Measurements from ENCODE around the gene RPS6KB1. TPM values are rescaled to one million over a fixed set of nuclear protein-coding genes. Genes with fewer than 3 reads are reported as not detected.
"Not testable (repeated sequence)": the region's sequence is repeated elsewhere in the genome, so short reads cannot be mapped to it uniquely, and the experiment has no call there.

Gene RPS6KB1
- total RNA-seq, 1 donor from 2014 or later, result 66.4 TPM

- intact Hi-C loops (cut with micrococcal nuclease), result no loop called here
- Mint-ChIP-seq H3K9me3 (no peaks in the 10 kb centered on the region), H3K4me3 (no peak overlapping the region), H3K4me1 (peaks cover 23% of the 10 kb centered on the region), H3K36me3 (ENCODE audit: low read depth) (peaks cover 39% of the 10 kb centered on the region), H3K27ac (no peak overlapping the region), H3K27me3 (peaks cover 3% of the 10 kb centered on the region)
- DNase-seq, result no peak
Observed at GRCh38 chr17:59888145-59888750, 4.7 kb upstream of the RPS6KB1 start.

- intact Hi-C loops (cut with micrococcal nuclease), result loop anchor here (5.0 to 10.0 kb wide), 3 partner anchors 46 to 733 kb away; partner anchors contain the start of genes CLTC, PRR11 and SKA2
- peaks cover 31% of the 10 kb centered on the region for H3K4me1 Mint-ChIP-seq
- H3K27ac Mint-ChIP-seq, result peak overlapping the region; percentile 78
- no peak for DNase-seq
- H3K27me3 Mint-ChIP-seq, result peaks cover 3% of the 10 kb centered on the region
- H3K36me3 Mint-ChIP-seq (ENCODE audit: low read depth), result peaks cover 28% of the 10 kb centered on the region
- H3K9me3 Mint-ChIP-seq, result no peaks in the 10 kb centered on the region
- H3K4me3 Mint-ChIP-seq, result peak overlapping the region; percentile 55
Observed at GRCh38 chr17:59890720-59891119, 2.2 kb upstream of the RPS6KB1 start.

GRCh38 chr17:59892251-59892923 is 534 bp upstream of the RPS6KB1 start:
- intact Hi-C loops (cut with micrococcal nuclease), result loop anchor here (1.0 to 10.0 kb wide), 4 partner anchors 48 to 735 kb away; partner anchors contain the start of genes CLTC, PRR11, PTRH2 and SKA2
- DNase-seq, result no peak
- peak overlapping the region; percentile 100 for H3K4me3 Mint-ChIP-seq
- peaks cover 3% of the 10 kb centered on the region for H3K27me3 Mint-ChIP-seq
- H3K4me1 Mint-ChIP-seq, result peaks cover 38% of the 10 kb centered on the region
- H3K9me3 Mint-ChIP-seq, result no peaks in the 10 kb centered on the region
- peaks cover 24% of the 10 kb centered on the region for H3K36me3 Mint-ChIP-seq (ENCODE audit: low read depth)
- peak overlapping the region; percentile 100 for H3K27ac Mint-ChIP-seq

- H3K4me1 Mint-ChIP-seq, result peaks cover 37% of the 10 kb centered on the region
- H3K36me3 Mint-ChIP-seq (ENCODE audit: low read depth), result peaks cover 17% of the 10 kb centered on the region
Observed at GRCh38 chr17:59893676-59894100, 767 bp downstream of the RPS6KB1 start.

GRCh38 chr17:59897090-59897489 is 4.2 kb downstream of the RPS6KB1 start:
- DNase-seq, result no peak
- H3K36me3 Mint-ChIP-seq (ENCODE audit: low read depth), result peaks cover 16% of the 10 kb centered on the region
- peaks cover 28% of the 10 kb centered on the region for H3K4me1 Mint-ChIP-seq
- H3K4me3 Mint-ChIP-seq, result no peak overlapping the region
- H3K27me3 Mint-ChIP-seq, result peaks cover 3% of the 10 kb centered on the region
- intact Hi-C loops (cut with micrococcal nuclease), result loop anchor here (10.0 kb wide), 1 partner anchor 52 kb away; no protein-coding TSS in a partner anchor
- H3K27ac Mint-ChIP-seq, result no peak overlapping the region
- no peaks in the 10 kb centered on the region for H3K9me3 Mint-ChIP-seq

More at GRCh38 chr17:59893676-59894100, 767 bp downstream of the RPS6KB1 start:
- no peaks in the 10 kb centered on the region for H3K9me3 Mint-ChIP-seq
- intact Hi-C loops (cut with micrococcal nuclease), result loop anchor here (5.0 to 10.0 kb wide), 3 partner anchors 49 to 736 kb away; partner anchors contain the start of genes CLTC, PRR11 and SKA2
- H3K27ac Mint-ChIP-seq, result peak overlapping the region; percentile 100
- peak overlapping the region; percentile 100 for H3K4me3 Mint-ChIP-seq
- peaks cover 3% of the 10 kb centered on the region for H3K27me3 Mint-ChIP-seq
- no peak for DNase-seq

- Mint-ChIP-seq H3K27me3 (no peaks in the 10 kb centered on the region), H3K9me3 (no peaks in the 10 kb centered on the region), H3K27ac (no peak overlapping the region), H3K4me1 (peaks cover 28% of the 10 kb centered on the region), H3K4me3 (no peak overlapping the region), H3K36me3 (ENCODE audit: low read depth) (peaks cover 15% of the 10 kb centered on the region)
- intact Hi-C loops (cut with micrococcal nuclease), result loop anchor here (10.0 kb wide), 1 partner anchor 54 kb away; no protein-coding TSS in a partner anchor
- no peak for DNase-seq
Observed at GRCh38 chr17:59899099-59899498, 6.2 kb downstream of the RPS6KB1 start.

GRCh38 chr17:59901604-59902003 is 8.7 kb downstream of the RPS6KB1 start:
- intact Hi-C loops (cut with micrococcal nuclease), result no loop called here
- no peak overlapping the region for H3K4me3 Mint-ChIP-seq
- DNase-seq, result no peak
- peaks cover 23% of the 10 kb centered on the region for H3K4me1 Mint-ChIP-seq
- no peaks in the 10 kb centered on the region for H3K9me3 Mint-ChIP-seq
- no peak overlapping the region for H3K27ac Mint-ChIP-seq
- H3K27me3 Mint-ChIP-seq, result no peaks in the 10 kb centered on the region
- H3K36me3 Mint-ChIP-seq (ENCODE audit: low read depth), result peaks cover 13% of the 10 kb centered on the region

- peak overlapping the region; percentile 64 for H3K27ac Mint-ChIP-seq
- no peak for DNase-seq
- H3K4me3 Mint-ChIP-seq, result no peak overlapping the region
- peaks cover 15% of the 10 kb centered on the region for H3K36me3 Mint-ChIP-seq (ENCODE audit: low read depth)
- intact Hi-C loops (cut with micrococcal nuclease), result no loop called here
- peaks cover 19% of the 10 kb centered on the region for H3K4me1 Mint-ChIP-seq
- no peaks in the 10 kb centered on the region for H3K27me3 Mint-ChIP-seq
- H3K9me3 Mint-ChIP-seq, result no peaks in the 10 kb centered on the region
Observed at GRCh38 chr17:59903455-59903854, 10.5 kb downstream of the RPS6KB1 start.

GRCh38 chr17:59907467-59907866 is 14.5 kb downstream of the RPS6KB1 start:
- peaks cover 17% of the 10 kb centered on the region for H3K4me1 Mint-ChIP-seq

GRCh38 chr17:59914274-59914854 is 21.4 kb downstream of the RPS6KB1 start:
- Mint-ChIP-seq H3K27me3 (no peaks in the 10 kb centered on the region), H3K4me1 (peaks cover 2% of the 10 kb centered on the region), H3K27ac (no peak overlapping the region), H3K4me3 (no peak overlapping the region), H3K9me3 (no peaks in the 10 kb centered on the region), H3K36me3 (ENCODE audit: low read depth) (peaks cover 38% of the 10 kb centered on the region)
- peak; percentile 68 for DNase-seq
- intact Hi-C loops (cut with micrococcal nuclease), result loop anchor here (5.0 kb wide), 1 partner anchor 123 kb away; no protein-coding TSS in a partner anchor

More at GRCh38 chr17:59907467-59907866, 14.5 kb downstream of the RPS6KB1 start:
- Mint-ChIP-seq H3K27ac (no peak overlapping the region), H3K9me3 (no peaks in the 10 kb centered on the region), H3K27me3 (no peaks in the 10 kb centered on the region), H3K4me3 (no peak overlapping the region), H3K36me3 (ENCODE audit: low read depth) (peaks cover 21% of the 10 kb centered on the region)
- intact Hi-C loops (cut with micrococcal nuclease), result no loop called here
- no peak for DNase-seq

GRCh38 chr17:59916446-59916845 is 23.5 kb downstream of the RPS6KB1 start:
- H3K27ac Mint-ChIP-seq, result no peak overlapping the region
- no peak overlapping the region for H3K4me3 Mint-ChIP-seq
- intact Hi-C loops (cut with micrococcal nuclease), result no loop called here
- H3K27me3 Mint-ChIP-seq, result no peaks in the 10 kb centered on the region
- peaks cover 43% of the 10 kb centered on the region for H3K36me3 Mint-ChIP-seq (ENCODE audit: low read depth)
- H3K4me1 Mint-ChIP-seq, result no peaks in the 10 kb centered on the region
- no peaks in the 10 kb centered on the region for H3K9me3 Mint-ChIP-seq
- DNase-seq, result no peak

GRCh38 chr17:59920637-59921036 is 27.7 kb downstream of the RPS6KB1 start:
- H3K27me3 Mint-ChIP-seq; H3K9me3 Mint-ChIP-seq; DNase-seq; intact Hi-C loops (cut with micrococcal nuclease); H3K27ac Mint-ChIP-seq; H3K4me3 Mint-ChIP-seq; H3K4me1 Mint-ChIP-seq: not testable (repeated sequence)
- peaks cover 45% of the 10 kb centered on the region for H3K36me3 Mint-ChIP-seq (ENCODE audit: low read depth)

GRCh38 chr17:59930121-59930520 is 37.2 kb downstream of the RPS6KB1 start:
- H3K9me3 Mint-ChIP-seq; DNase-seq; H3K4me1 Mint-ChIP-seq; intact Hi-C loops (cut with micrococcal nuclease); H3K27ac Mint-ChIP-seq; H3K27me3 Mint-ChIP-seq; H3K4me3 Mint-ChIP-seq: not testable (repeated sequence)
- peaks cover 70% of the 10 kb centered on the region for H3K36me3 Mint-ChIP-seq (ENCODE audit: low read depth)

GRCh38 chr17:59930768-59931167 is 37.8 kb downstream of the RPS6KB1 start:
- H3K36me3 Mint-ChIP-seq (ENCODE audit: low read depth), result peaks cover 68% of the 10 kb centered on the region
- DNase-seq; H3K4me3 Mint-ChIP-seq; intact Hi-C loops (cut with micrococcal nuclease); H3K27ac Mint-ChIP-seq; H3K27me3 Mint-ChIP-seq; H3K4me1 Mint-ChIP-seq; H3K9me3 Mint-ChIP-seq: not testable (repeated sequence)
